Common myeloid progenitor, CD34-positive (primary cell): ENCODE results near the gene PCCB.

Experiments used
- CTCF ChIA-PET: fragments of 350-600 bp; sonication (Branson Sonifier 250); formaldehyde crosslinking; loops from one replicate; lab custom pipeline; 2021; ENCODE audit warnings: antibody characterized with exemption; lab: Charles Lee
- POLR2A ChIA-PET: fragments of 350-600 bp; sonication (Branson Sonifier 250); formaldehyde crosslinking; loops from one replicate; lab custom pipeline; 2021; ENCODE audit warnings: antibody characterized with exemption; lab: Charles Lee
- DNase-seq, 3 donors: peaks; one replicate each; pipeline versions ENCODE4 v3.0.0 to v3.0.0-alpha.2; 2013
- H3K27ac ChIP-seq, 2 experiments: 1 replicate in 1 of 2; 2 replicates in 1 of 2; pipeline ENCODE4 v1.7.0; 2013; ENCODE audit warnings: inconsistent platforms in 2 of 2, low read length in 2 of 2, mild to moderate bottlenecking in 2 of 2, low read depth in 1 of 2, moderate library complexity in 1 of 2; ENCODE audit not compliant: severe bottlenecking in 2 of 2, insufficient read depth in 1 of 2, poor library complexity in 1 of 2
- H3K27me3 ChIP-seq, 5 experiments: replicated peaks in 2 of 5; 1 replicate in 3 of 5; 2 replicates in 2 of 5; pipeline versions ENCODE4 v1.6.1 to v1.7.0; 2013; ENCODE audit warnings: low read length in 4 of 5, mild to moderate bottlenecking in 2 of 5, moderate library complexity in 2 of 5, inconsistent platforms in 1 of 5; ENCODE audit not compliant: insufficient read depth in 5 of 5, control insufficient read depth in 4 of 5
- H3K36me3 ChIP-seq, 4 experiments: 1 replicate in 2 of 4; 2 replicates in 2 of 4; pipeline versions ENCODE4 v1.6.1 to v1.7.0; 2013; ENCODE audit warnings: low read length in 3 of 4, control low read depth in 1 of 4, mild to moderate bottlenecking in 1 of 4; ENCODE audit not compliant: control insufficient read depth in 4 of 4, insufficient read depth in 4 of 4
- H3K4me1 ChIP-seq, 4 experiments: 1 replicate in 3 of 4; 2 replicates in 1 of 4; pipeline versions ENCODE4 v1.6.1 to v1.7.1; 2013; ENCODE audit warnings: low read length in 3 of 4, mild to moderate bottlenecking in 3 of 4, control low read depth in 1 of 4, inconsistent platforms in 1 of 4, moderate library complexity in 1 of 4; ENCODE audit not compliant: control insufficient read depth in 4 of 4, insufficient read depth in 4 of 4; ENCODE audit errors: control extremely low read depth in 1 of 4
- H3K4me3 ChIP-seq, 7 experiments: 1 replicate in 4 of 7; 2 replicates in 3 of 7; pipeline versions ENCODE4 v1.5.1 to v1.7.0; 2013; ENCODE audit warnings: mild to moderate bottlenecking in 7 of 7, low read length in 6 of 7, moderate library complexity in 6 of 7, inconsistent platforms in 2 of 7, low read depth in 2 of 7, control low read depth in 1 of 7; ENCODE audit not compliant: insufficient read depth in 4 of 7, control insufficient read depth in 1 of 7; ENCODE audit errors: extremely low read depth in 1 of 7
- H3K9me3 ChIP-seq, 5 experiments: 1 replicate in 4 of 5; 2 replicates in 1 of 5; pipeline versions ENCODE4 v1.6.1 to v1.7.1; 2013; ENCODE audit warnings: low read length in 4 of 5, mild to moderate bottlenecking in 2 of 5, inconsistent platforms in 1 of 5, low read depth in 1 of 5, moderate library complexity in 1 of 5; ENCODE audit not compliant: control insufficient read depth in 4 of 5, insufficient read depth in 2 of 5; ENCODE audit errors: control extremely low read depth in 1 of 5
- WGBS: methylation state at CpG from one replicate; pipeline ENCODE4 v1.1.5; 2013; ENCODE audit not compliant: insufficient coverage; 5-methylcytosine and 5-hydroxymethylcytosine counted together

The PCCB gene

DNA sequence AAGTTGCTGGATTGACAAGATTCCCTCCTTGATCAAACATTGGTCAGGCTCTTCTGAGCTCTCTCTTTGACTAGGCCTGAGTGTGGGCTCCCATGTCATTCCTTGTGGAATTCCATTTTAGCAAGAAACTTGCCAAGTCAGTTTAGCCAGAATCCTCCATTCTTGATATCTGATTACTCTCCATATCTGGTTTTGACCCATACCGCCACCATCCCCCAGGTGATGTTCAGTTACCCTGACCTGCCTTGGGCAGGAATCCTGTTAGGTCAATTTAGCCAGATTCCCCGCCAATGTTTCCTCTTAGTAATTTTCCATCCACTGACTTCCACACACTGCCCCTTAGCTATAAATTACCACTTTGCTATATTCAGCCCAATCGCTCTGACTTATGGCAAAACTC, 1.0 kb upstream of the PCCB start:
- POLR2A ChIA-PET = no interaction called here
- H3K4me1 ChIP-seq = peaks cover 10 to 26% (median 23%) of the 10 kb centered on the region in 4 experiments
- no peak overlapping the region for H3K27ac ChIP-seq
- H3K27me3 ChIP-seq = no peaks in the 10 kb centered on the region
- 100% methylated on average over 2 of the region's 3 CpGs for WGBS
- no peak for DNase-seq
- no peaks in the 10 kb centered on the region for H3K36me3 ChIP-seq
- no peaks in the 10 kb centered on the region for H3K9me3 ChIP-seq
- CTCF ChIA-PET = interaction anchor here (0.7 to 1.7 kb wide), 4 partner anchors 9 to 509 kb away, joined by 3 to 4 read pairs (median 4); no protein-coding TSS in a partner anchor
- no peak overlapping the region for H3K4me3 ChIP-seq

DNA sequence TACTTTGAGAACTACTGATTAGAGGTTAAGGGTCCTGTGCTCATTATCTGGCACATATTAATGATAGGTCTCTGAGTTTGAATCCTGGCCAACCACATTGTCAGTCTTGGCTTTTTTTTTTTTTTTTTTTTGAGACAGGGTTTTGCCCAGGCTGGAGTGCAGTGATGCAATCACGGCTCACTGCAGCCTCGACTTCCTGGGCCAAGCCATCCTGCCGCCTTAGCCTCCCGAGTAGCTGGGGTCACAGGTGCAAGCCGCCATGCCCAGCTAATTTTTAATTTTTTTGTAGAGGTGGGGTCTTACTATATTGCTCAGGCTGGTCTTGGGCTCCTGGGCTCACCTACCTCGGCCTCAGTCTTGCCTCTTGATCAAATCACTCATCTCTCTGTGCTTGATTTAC, 547 bp upstream of the PCCB start:
- H3K27me3 ChIP-seq = no peaks in the 10 kb centered on the region
- ChIA-PET CTCF (interaction anchor here (0.7 to 1.7 kb wide), 4 partner anchors 9 to 509 kb away, joined by 3 to 4 read pairs (median 4); no protein-coding TSS in a partner anchor), POLR2A (interaction anchor here (2.3 kb wide), 1 partner anchor 54 kb away, joined by 13 read pairs; the partner anchor contains the start of gene MSL2)
- peak overlapping the region in 6 of 7 experiments; percentile 67 to 80 (median 72) for H3K4me3 ChIP-seq
- no peaks in the 10 kb centered on the region for H3K9me3 ChIP-seq
- DNase-seq = no peak
- H3K27ac ChIP-seq = peak overlapping the region in 1 of 2 experiments; percentile 85
- H3K36me3 ChIP-seq = no peaks in the 10 kb centered on the region
- peaks cover 10 to 26% (median 23%) of the 10 kb centered on the region in 4 experiments for H3K4me1 ChIP-seq
- WGBS = 65% methylated on average over 2 of the region's 6 CpGs

- ChIA-PET CTCF (interaction anchor here (0.8 to 2.4 kb wide), 9 partner anchors 9 to 180 kb away, joined by 3 to 10 read pairs (median 4); partner anchors contain the start of gene MSL2), POLR2A (interaction anchor here (0.6 to 2.3 kb wide), 4 partner anchors 55 to 147 kb away, joined by 3 to 13 read pairs (median 4); partner anchors contain the start of gene MSL2)
- H3K36me3 ChIP-seq = peaks cover 2 to 8% (median 4%) of the 10 kb centered on the region in 4 experiments
- DNase-seq = peak; percentile 79 to 93 (median 86)
- peaks cover 10 to 21% (median 20%) of the 10 kb centered on the region in 4 experiments for H3K4me1 ChIP-seq
- H3K27ac ChIP-seq = peak overlapping the region; percentile 58 to 85
- no peaks in the 10 kb centered on the region for H3K27me3 ChIP-seq
- WGBS = 13% methylated on average over 17 of the region's 18 CpGs
- peak overlapping the region in 6 of 7 experiments; percentile 67 to 80 (median 72) for H3K4me3 ChIP-seq
- H3K9me3 ChIP-seq = no peaks in the 10 kb centered on the region
These were observed 842 bp downstream of the PCCB start for GRCh38 chr3:136250903-136251460.

DNA sequence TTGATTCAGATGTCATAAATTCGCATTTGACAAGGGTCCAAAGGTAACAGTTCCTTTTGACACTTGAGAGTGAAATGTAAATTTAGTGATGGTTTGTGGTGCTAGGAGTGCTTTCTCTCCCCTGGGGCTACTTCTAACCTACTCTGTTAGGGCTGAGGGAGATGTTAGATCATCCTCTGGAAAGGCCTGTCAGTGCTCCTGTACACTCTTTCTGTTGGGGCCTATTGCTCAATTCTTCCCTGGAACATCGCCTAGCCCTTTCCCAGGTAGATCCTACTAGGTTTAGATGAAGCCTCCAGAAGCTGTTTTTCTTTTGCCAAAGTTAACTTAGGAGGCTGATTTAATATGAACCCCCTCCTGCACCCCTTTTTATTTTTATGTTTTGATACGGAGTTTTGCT, 1.4 kb downstream of the PCCB start:
- ChIA-PET CTCF (interaction anchor here (0.8 to 2.4 kb wide), 9 partner anchors 9 to 180 kb away, joined by 3 to 10 read pairs (median 4); partner anchors contain the start of gene MSL2), POLR2A (interaction anchor here (1.3 to 2.3 kb wide), 2 partner anchors 56 to 58 kb away, joined by 5 to 13 read pairs; partner anchors contain the start of gene MSL2)
- peak overlapping the region in 4 of 7 experiments; percentile 2 to 78 (median 72) for H3K4me3 ChIP-seq
- H3K27me3 ChIP-seq = no peaks in the 10 kb centered on the region
- H3K36me3 ChIP-seq = peaks cover 5 to 13% (median 9%) of the 10 kb centered on the region in 4 experiments
- H3K27ac ChIP-seq = peak overlapping the region in 1 of 2 experiments; percentile 85
- peaks cover 10 to 20% (median 20%) of the 10 kb centered on the region in 4 experiments for H3K4me1 ChIP-seq
- no peak for DNase-seq
- H3K9me3 ChIP-seq = no peaks in the 10 kb centered on the region
- 88% methylated on average over 2 of the region's 3 CpGs for WGBS

DNA sequence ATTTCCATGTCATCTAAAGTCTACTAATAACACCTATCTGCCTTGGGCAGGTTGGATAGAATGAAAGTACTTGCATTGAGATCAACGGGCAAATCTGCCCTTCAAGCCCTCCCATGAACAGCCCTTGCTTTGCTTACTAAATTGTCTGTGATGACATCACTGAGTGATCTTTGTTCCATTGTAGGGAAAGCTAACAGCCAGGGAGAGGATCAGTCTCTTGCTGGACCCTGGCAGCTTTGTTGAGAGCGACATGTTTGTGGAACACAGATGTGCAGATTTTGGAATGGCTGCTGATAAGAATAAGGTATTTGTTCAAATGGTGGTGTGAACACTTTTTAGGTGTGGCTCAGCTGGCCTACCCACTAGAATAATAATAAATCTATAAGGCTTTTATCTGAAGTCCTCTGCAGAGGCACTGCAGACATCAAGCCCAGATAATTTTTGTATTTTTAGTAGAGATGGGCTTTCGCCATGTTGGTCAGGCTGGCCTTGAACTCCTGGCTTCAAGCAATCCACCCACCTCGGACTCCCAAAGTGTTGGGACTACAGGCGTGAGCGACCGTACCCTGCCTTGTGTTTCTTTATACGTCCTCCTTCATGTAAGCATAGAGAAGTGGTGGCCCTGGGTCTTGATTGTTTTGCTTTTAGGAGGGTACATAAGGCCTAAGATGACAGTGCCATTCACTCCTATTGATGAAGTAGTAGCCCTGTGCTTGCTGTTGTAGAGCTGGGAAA, 5.7 kb downstream of the PCCB start:
- no peaks in the 10 kb centered on the region for H3K9me3 ChIP-seq
- peaks cover 6 to 13% (median 9%) of the 10 kb centered on the region in 4 experiments for H3K4me1 ChIP-seq
- no peak overlapping the region for H3K4me3 ChIP-seq
- ChIA-PET CTCF (interaction anchor here (1.7 kb wide), 1 partner anchor 185 kb away, joined by 4 read pairs; no protein-coding TSS in a partner anchor), POLR2A (no interaction called here)
- 96% methylated on average over 7 of the region's 8 CpGs for WGBS
- no peaks in the 10 kb centered on the region for H3K27me3 ChIP-seq
- H3K27ac ChIP-seq = no peak overlapping the region
- peaks cover 5 to 44% (median 33%) of the 10 kb centered on the region in 4 experiments for H3K36me3 ChIP-seq
- DNase-seq = no peak

DNA sequence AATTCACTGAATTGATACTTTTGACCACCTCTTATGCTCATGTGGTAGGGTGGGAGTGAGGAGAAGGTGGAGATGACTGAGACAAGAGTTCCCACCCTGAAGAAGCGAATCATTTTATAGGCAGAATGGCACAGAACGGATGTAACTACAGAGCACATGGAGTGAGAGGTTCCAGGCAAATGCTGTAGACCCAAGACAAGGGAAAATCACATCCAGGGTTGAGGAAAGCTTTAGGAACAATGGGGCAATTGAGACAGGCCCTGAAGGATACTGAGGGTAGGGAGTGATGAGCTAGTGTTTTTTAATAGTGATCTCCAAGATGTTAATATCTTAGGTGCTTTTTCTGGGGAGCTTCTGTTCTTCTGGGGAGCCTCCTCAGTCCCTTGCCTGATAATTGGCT, 8.1 kb downstream of the PCCB start:
- Histone ChIP-seq H3K36me3 (peaks cover 9 to 63% (median 50%) of the 10 kb centered on the region in 4 experiments), H3K27me3 (no peaks in the 10 kb centered on the region), H3K4me3 (no peak overlapping the region), H3K9me3 (no peaks in the 10 kb centered on the region), H3K4me1 (no peaks in the 10 kb centered on the region), H3K27ac (no peak overlapping the region)
- no peak for DNase-seq
- POLR2A ChIA-PET = no interaction called here
- 100% methylated on average over 2 of the region's 2 CpGs for WGBS
- CTCF ChIA-PET = no interaction called here
